ENCODE results near the gene SFSWAP.

Gene SFSWAP

GRCh38 chr12:131745706-131746105 is 34.8 kb downstream of the SFSWAP start:
- no peak overlapping the region for H3K4me3 ChIP-seq (ENCODE audit: low read length)
- peaks cover 88% of the 10 kb centered on the region for H3K36me3 ChIP-seq (ENCODE audit: control insufficient read depth, low read length)
- TF ChIP-seq CTCF (IDR thresholded peaks at IDR 0.05; ENCODE audit: low read depth, low read length, poor library complexity, severe bottlenecking), result no peak
- no peak for TF ChIP-seq EZH2phosphoT487 (IDR thresholded peaks at IDR 0.05; ENCODE audit: borderline replicate concordance, low read length)

GRCh38 chr12:131747276-131748177 is 36.6 kb downstream of the SFSWAP start:
- Histone ChIP-seq H3K4me1 (ENCODE audit: control insufficient read depth, low read length) (no peaks in the 10 kb centered on the region), H3K9me2 (replicated peaks; ENCODE audit: control insufficient read depth, low read length) (no peaks in the 10 kb centered on the region), H4K20me1 (ENCODE audit: control insufficient read depth, insufficient read depth, low read depth, low read length) (no peaks in the 10 kb centered on the region), H3K9me3 (ENCODE audit: control insufficient read depth, insufficient read depth, low read length) (peaks cover 6% of the 10 kb centered on the region), H3K27me3 (ENCODE audit: control insufficient read depth, low read length) (no peaks in the 10 kb centered on the region), H3K4me3 (ENCODE audit: low read length) (no peak overlapping the region), H3K36me3 (ENCODE audit: control insufficient read depth, low read length) (peaks cover 88% of the 10 kb centered on the region), H3K4me2 (ENCODE audit: low read length) (no peak overlapping the region), H3K27ac (ENCODE audit: low read depth, low read length) (no peak overlapping the region), H3F3A (ENCODE audit: control insufficient read depth, insufficient read depth) (no peaks in the 10 kb centered on the region), H3K79me2 (ENCODE audit: control insufficient read depth, low read length) (peaks cover 12% of the 10 kb centered on the region)
- TF ChIP-seq CTCF (IDR thresholded peaks at IDR 0.05; ENCODE audit: low read depth, low read length, poor library complexity, severe bottlenecking) (no peak), EZH2phosphoT487 (IDR thresholded peaks at IDR 0.05; ENCODE audit: borderline replicate concordance, low read length) (no peak)

More at GRCh38 chr12:131745706-131746105, 34.8 kb downstream of the SFSWAP start:
- H3K27ac ChIP-seq (ENCODE audit: low read depth, low read length), result no peak overlapping the region
- peaks cover 17% of the 10 kb centered on the region for H3K9me3 ChIP-seq (ENCODE audit: control insufficient read depth, insufficient read depth, low read length)
- no peaks in the 10 kb centered on the region for H3K27me3 ChIP-seq (ENCODE audit: control insufficient read depth, low read length)
- no peaks in the 10 kb centered on the region for H4K20me1 ChIP-seq (ENCODE audit: control insufficient read depth, insufficient read depth, low read depth, low read length)
- no peaks in the 10 kb centered on the region for H3K9me2 ChIP-seq (replicated peaks; ENCODE audit: control insufficient read depth, low read length)
- H3K79me2 ChIP-seq (ENCODE audit: control insufficient read depth, low read length), result peaks cover 4% of the 10 kb centered on the region; the same call in 1 of the 2 replicates
- no peak overlapping the region for H3K4me2 ChIP-seq (ENCODE audit: low read length)
- no peaks in the 10 kb centered on the region for H3F3A ChIP-seq (ENCODE audit: control insufficient read depth, insufficient read depth)
- no peaks in the 10 kb centered on the region for H3K4me1 ChIP-seq (ENCODE audit: control insufficient read depth, low read length)

DNA sequence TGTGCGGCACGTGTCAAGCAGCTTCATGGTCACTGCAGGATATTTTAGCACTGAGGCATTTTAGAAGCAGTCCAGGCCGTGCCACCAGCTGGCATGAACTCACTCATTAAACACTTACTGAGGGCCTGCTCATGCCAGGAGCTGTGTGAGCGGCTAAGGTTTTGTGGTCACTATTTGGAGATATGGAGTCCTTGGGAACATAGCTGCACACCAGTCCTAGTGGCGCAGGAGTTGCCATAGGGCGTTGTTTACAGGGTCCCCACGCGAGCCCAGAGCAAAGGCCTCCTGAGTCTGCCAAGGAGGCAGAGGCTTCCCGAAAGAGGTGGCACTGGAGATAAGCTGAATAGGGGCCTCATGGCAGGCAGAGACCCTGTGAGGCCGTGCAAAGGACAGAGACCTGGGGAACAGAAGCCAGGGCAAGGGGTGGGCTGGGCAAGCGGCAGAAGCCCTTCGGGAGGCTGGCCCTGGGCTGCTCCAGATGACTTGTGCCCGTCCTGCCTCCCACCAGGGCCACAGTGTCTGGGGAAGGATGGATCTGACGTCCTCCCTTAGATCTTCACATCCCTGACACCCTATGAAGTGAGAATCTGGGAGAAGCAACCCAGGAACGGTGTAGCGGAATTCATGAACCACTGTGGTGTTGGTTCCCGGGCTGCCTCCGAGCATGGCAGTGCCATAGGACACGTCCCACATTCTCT is 38.9 kb downstream of the SFSWAP start:
- Histone ChIP-seq H3K4me1 (ENCODE audit: control insufficient read depth, low read length) (no peaks in the 10 kb centered on the region), H3K4me3 (ENCODE audit: low read length) (no peak overlapping the region), H3K27me3 (ENCODE audit: control insufficient read depth, low read length) (no peaks in the 10 kb centered on the region), H3K27ac (ENCODE audit: low read depth, low read length) (no peak overlapping the region), H4K20me1 (ENCODE audit: control insufficient read depth, insufficient read depth, low read depth, low read length) (no peaks in the 10 kb centered on the region), H3K9me3 (ENCODE audit: control insufficient read depth, insufficient read depth, low read length) (no peaks in the 10 kb centered on the region), H3K79me2 (ENCODE audit: control insufficient read depth, low read length) (peaks cover 14% of the 10 kb centered on the region), H3K4me2 (ENCODE audit: low read length) (no peak overlapping the region), H3F3A (ENCODE audit: control insufficient read depth, insufficient read depth) (no peaks in the 10 kb centered on the region), H3K9me2 (replicated peaks; ENCODE audit: control insufficient read depth, low read length) (no peaks in the 10 kb centered on the region), H3K36me3 (ENCODE audit: control insufficient read depth, low read length) (peaks cover 86% of the 10 kb centered on the region)
- TF ChIP-seq CTCF (IDR thresholded peaks at IDR 0.05; ENCODE audit: low read depth, low read length, poor library complexity, severe bottlenecking), result no peak
- no peak for TF ChIP-seq EZH2phosphoT487 (IDR thresholded peaks at IDR 0.05; ENCODE audit: borderline replicate concordance, low read length)
